NCI-H460 (cell line): Measurements from ENCODE around the gene EHBP1. TPM values are rescaled to one million over a fixed set of nuclear protein-coding genes. Genes with fewer than 3 reads are reported as not detected.

Experiments used
- DNase-seq: peaks from one replicate; pipeline ENCODE4 v3.0.0-alpha.2; 2016; ENCODE audit warnings: low read depth; ENCODE audit errors: extremely low read depth
- total RNA-seq: library from RNA; depleted of rRNA; stranded (reverse); fragments of >200 nt; shearing (Covaris generic); gene quantifications from 2 replicates; pipeline ENCODE4 v1.2.3, GENCODE V29; 2014

Gene EHBP1
- total RNA-seq, 1 experiment from 2014 or later, result 22.6 TPM

DNA sequence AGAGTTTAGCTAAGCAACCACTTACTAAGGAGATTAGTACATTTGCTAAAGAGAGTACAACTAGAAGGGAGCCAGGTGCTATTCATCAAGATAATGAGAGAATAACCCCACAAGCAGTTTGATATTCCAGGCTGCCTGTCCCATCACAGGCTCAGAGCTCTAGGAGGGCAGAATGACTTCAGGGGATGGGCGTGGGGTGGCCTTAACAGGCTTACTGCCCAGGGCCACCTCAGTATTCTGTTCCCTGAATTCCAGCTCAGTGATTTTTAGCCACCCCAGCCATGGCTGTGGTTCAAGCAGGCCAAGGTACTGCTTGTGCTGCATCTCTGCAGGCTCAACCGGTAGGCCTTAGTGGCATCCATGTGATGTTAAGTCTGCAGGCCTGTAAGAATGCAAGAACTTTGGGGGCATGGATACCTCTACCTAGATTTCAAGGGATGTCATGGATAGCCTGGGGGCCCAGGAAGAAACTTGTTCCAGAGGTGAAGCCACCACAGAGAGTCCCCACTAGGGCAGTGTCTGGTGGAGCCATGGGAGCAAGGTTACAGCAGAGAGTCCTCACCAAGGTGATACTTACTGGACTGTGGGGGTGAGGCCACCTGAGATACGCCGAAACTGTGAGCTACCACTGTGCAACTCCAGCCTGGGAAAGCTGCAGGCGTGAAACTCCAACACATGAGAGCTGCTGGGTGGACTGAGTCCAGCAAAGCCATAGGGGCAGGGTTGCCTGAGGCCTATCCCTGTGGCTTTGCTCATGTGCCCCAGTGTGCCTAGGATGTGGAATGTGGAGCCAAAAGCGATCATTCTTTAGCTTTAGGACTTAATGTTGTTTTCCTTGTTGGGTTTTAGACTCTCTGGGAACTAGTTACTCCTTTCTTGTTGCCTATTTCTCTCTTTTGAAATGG, 107.7 kb downstream of the EHBP1 start:
- DNase-seq, result no peak

DNA sequence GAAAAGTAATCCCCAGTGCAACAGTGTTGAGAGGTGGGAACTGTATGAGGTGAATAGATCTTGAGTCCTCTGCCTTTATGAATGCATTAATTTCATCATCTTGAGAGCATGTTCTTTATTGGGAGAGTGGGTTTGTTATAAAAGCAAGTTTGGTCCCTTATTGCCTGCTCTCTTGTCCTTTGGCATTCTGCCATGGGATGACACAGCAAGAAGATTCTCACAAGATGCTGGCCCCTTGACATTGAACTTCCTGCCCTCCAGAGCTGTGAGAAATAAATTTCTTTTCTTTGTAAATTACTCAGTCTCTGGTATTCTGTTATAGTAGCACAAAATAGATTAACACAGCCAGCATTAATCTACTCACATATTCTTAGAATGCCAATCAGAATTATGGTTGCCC, 108.6 kb downstream of the EHBP1 start:
- DNase-seq, result peak; percentile 20

DNA sequence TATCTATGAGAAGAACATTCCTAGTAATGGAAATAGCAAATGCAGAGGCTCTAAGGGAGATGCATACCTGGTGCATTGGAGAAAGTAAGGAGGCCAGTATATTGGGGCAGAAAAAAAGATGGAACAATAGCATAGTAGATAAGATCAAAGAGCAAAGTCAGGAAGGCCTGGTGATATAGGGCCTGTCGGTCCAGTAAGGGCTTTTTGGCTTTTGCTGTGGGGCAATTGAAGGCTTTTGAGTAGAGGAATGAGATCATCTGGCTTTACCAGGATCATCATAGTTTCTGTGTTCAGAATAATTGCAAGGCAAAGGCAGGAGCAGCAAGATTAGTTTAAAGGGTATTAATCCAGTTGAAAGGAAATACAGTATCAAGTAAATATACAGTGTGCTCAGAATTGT, 111.8 kb downstream of the EHBP1 start:
- no peak for DNase-seq

DNA sequence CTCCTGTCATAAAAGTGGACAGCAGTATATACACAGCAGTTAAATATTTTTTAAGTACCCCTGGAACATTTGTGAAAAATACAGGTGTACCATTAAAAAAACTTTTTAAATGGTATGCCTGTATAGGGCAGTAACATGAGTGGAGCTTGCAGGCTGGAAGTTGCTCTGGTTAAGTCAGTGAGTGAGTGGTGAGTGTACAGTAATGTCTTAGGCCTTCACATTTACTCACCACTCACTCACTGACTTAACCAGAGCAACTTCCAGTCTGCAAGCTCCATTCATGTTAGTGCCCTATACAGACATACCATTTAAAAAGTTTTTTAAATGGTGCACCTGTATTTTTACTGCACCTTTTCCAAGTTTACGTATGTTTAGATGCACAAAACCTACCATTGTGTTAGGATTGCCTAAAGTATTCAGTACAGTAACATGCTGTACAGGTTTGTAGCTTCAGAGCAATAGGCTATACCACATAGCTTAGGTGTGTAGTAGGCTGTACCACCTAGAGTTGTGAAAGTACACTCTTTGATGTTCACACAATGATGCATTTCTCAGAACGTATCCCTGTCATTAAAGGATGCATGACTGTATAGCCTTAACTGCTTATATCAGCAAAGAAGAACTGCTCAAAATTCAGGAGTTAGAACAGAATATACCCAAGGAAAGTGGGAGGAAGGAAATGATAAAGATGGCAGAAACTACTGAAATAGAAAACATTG, 112.6 kb downstream of the EHBP1 start:
- no peak for DNase-seq

DNA sequence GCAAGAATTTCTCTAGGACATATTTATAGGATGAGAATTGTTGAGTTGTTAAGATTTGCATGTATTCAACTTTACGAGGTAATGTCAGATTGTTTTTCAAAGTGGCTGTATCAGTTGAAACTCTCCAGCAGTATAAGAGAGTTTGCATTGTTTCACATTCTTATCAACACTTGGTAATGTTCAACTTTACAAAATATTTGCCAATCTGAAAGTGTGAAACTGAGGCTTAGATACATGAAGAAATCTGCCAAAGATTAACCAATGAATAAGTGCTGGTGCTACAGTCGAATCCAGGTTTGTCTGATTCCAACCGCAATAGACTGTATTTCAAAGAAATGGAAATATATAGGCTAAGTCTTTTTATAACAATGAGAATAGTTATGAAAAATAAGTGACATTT, 117.0 kb downstream of the EHBP1 start:
- no peak for DNase-seq

DNA sequence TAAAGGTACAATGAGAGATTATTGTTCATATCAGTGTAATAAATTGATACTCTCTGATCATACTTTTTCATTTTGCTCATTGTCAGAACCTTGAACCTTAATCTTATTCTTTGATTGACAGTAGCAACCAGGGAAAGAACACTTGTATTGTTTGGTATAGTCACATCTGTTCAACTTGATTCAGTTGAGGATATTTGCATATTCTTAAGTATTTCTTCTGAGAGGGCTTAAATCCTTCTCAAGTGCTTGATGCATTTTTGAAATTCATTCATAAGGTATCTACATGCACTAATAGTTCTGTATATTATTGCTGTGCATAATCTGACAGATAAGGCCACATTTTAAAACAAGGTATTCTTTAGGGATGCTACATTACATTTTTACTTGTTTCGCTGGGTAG, 118.9 kb downstream of the EHBP1 start:
- no peak for DNase-seq

DNA sequence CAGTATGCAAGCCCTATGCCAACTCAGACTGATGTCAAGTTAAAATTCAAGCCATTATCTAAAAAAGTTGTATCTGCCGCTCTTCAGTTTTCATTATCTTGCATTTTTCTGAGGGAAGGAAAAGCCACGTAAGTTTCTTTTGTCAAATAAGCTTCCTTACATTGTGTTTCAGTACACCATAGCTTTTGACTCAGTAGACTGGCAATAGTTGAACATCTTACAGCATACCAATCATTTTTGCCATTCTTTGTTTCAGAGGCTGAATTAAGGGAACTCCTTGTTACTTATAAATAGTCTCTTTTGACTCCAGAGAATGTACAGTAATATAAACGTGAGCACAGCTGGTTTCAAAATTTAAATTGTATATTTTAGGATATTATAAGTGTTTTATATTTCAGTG, 120.6 kb downstream of the EHBP1 start:
- no peak for DNase-seq

DNA sequence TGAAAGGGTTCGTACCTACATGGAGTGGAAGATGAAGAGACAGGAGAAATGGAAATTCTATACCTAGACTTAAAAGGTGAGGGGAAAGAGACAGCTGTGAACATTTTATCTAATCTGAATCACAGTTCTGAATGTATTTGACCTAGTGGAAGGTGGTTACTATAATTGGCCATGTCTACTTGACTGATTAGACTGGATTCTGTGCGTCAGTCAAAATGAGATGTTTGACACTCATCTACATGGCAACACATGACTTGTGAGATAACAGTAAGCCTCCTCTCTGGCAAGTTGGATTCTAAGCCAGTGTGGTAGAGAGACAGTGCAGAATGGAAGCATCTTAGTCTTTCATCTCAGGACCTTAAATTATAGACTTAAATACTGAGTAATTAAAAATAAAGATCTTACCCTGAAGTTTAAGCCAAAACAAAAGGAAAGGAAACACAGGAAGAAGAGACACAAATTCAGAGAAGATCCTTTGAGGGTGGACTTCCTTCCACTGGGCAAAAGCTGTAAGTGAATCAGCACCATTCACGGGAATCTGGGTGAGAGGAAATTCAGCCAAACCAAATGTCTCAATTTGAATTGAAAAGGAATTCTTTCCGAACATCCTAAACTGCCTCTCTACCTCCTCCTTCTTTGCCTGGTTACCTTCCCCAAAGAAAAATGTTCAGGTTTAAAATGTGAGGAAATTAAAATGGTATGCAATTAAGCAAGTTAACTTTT, 121.6 kb downstream of the EHBP1 start:
- no peak for DNase-seq

DNA sequence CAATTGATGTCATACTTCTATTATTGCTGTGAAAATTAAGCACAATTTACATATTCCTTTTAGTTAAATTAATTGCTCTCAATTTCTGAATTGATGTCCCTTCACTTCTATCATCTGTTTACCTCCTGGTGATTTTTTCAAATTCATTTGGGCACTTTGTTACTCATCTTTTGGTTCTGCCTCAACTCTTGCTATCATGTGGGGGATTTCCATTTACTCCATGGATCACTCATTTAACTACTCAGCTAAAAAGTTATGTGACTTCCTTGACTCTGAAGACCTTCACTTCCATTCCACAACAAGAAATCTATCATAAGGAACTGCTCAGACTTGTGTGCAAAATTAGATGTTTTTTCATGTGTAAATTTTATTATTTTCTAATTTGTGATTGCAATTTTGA, 126.2 kb downstream of the EHBP1 start:
- no peak for DNase-seq

DNA sequence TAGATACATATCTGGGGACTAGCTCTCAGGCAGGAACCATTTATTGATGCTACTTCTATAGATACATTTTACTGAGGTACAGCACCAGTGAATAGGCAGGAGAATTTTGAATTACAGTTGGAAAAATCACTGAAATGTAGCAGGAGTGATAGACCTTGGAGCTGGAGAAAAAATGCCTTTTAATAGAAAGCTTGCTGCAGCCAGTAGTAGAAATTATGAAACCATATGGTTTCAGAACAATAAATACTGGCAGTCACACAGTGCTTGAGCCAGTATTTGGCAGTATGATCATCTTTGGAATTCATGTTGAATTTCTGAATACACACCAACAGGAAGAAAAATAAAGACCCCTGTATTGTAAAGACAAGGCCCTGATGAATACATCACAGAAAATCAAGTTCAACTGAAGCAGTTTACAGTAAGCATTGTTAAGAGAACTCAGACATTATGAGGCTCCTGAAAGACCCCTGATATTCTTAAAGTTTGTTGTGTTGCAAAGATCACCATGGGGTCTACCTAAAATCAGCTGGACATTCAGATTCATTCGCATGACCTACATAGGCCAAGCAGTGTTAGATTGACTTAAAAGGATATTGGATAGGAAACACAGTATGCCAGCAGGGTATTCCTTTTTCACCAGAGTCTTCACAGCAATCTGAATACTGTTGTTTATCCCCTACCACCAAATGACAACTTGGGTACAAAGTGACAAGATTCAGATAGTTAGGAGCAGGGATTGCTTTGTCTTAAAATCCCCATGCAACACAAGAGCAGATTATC, 139.0 kb downstream of the EHBP1 start:
- DNase-seq, result no peak

DNA sequence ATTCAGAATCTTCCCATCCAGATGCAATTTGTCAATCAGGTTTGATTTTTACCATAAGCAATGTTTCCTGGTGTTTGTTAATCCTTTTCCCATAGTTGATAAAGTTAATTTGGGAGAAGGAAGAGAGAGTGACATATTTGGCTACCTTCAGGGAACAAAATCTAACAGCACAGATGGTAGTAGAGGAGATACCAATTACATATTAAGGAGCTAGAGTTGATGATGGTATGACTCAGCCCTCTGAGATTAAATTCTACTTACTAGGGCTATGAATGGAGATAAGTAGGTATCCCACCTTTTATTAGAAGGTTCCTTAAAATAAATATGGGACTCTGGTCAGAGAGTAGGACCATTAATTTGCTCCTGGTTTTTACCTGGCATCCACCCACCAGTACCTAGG, 139.7 kb downstream of the EHBP1 start:
- no peak for DNase-seq

DNA sequence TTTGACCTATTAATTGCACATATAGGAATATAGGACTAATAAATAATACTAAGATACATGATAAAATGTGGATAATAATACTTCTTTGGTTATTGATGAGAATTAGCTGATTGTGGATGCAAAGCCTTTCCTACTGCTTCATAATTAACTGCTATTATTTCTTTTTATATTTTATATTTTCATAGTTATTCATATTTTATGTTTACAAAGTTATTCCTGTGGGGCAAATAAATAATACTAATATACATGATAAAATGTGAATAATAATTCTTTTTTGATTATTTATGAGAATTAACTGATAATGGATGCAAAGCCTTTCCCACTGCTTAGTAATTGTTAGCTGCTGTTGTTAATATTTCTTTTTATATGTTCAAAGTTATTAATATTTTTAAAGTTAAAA, 146.7 kb downstream of the EHBP1 start:
- DNase-seq, result no peak

DNA sequence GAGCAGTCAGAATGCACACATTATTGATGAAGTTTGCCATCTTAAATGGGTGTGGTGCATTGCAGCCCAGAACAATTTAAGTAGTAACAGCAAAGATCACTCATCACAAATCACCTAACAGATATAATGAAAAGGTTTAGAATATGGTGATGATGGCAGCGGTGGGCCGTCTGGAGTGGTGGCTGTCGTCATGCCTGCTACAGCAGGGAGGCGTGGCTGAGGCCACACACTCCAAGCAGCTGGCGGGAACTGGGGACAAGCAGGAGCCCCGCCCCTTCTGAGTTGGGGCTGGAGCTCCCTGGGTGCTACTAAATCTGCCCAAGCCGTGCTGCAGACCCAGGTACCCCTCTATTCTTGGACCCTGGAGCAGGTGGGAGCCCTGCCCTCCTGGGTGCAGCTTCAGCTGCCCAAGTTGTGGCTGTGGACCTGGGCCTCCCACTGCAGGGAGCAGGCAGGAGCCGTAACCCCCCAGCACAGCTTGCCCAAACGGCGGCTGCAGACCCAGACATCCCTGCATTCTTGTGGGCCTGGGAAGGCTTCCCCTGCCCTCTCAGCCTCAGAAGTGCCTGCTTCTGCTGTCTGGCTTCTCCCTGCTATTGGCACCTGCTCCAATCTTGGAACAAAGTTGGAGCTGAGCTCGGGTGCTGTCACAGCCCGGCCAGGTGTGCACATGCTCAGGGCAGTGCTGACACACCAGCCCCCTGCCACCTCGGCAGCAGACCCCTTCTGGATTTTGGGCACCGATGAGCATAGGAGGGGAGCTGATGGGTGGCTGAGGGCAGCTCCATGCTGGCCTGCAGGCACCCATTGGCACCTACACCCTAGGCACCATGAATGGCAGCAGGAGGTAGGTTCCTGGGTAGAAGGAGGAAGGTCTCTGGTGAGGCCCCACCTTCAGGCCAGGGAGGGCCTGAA, 149.3 kb downstream of the EHBP1 start:
- no peak for DNase-seq

DNA sequence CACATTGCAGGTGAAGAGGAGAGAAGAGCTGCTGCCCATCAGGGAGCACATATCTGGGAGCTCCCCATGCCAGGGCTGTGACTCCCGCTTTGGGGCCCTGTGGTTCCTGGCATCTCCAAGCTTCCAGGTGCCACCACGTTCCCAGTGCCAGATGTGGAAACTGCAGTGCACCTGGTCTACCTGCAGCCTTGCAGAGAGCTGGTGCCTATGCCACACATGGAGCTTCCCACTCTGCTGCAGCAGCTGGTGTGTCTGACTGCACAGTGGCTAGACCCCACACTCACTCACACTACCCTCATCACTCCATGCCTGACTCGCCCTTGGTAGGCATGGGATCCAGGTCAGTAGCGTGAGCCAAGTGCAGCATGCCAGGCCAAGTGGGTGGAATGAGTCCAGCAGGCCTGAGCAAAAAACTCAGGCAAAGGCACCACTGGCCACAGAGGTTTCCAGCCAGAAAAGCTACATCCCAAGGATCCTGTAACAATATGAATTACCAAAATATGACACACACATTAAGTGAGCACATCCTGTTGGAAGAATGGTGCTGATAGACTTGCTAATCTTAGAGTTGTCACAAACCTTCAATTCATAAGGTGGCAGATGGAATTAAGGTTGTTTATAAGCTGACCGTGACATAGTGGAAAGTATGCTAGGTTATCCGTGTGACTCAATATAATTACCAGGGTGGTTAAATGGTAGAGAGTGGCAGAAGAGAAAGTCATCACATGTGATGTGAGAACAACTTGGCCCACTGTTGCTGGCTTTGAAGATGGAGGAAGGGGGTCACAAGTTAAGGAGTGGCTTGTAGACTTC, 150.9 kb downstream of the EHBP1 start:
- no peak for DNase-seq

DNA sequence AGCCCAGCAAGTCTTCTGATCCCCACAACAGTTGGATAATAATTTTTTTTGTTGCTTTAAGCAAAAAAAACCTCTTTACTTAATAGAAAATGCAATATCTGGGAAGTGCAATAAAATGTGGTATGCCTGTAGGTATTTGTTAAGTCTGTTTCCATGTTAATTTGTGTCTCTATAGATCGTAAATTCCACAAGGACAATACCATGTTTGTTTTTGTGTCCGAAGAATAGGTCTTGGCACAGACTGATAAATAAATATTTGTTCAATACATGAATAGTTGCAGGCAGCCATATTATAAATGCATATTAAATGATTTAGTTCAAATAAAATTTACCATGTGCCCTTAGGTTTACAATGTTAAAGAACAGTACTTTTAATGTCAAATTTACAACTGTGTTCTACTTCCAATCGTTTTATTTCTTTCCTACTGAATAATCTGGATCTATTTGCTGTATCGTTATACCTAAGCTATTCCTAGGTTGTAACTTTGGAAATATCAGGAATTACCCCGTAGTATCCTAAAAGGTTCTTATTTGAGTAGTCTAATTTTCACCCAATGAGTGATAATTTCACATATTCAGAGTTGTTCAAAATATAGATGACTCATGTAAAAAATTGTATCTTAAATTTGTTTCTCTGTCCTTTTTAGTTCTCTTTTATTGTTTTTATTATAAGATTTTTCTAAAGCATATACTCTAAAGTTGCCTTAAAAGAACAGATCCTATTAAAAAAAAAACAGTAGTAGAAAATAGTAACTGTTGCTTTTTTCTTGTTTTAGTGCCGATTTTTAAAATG, 151.8 kb downstream of the EHBP1 start:
- DNase-seq, result no peak

DNA sequence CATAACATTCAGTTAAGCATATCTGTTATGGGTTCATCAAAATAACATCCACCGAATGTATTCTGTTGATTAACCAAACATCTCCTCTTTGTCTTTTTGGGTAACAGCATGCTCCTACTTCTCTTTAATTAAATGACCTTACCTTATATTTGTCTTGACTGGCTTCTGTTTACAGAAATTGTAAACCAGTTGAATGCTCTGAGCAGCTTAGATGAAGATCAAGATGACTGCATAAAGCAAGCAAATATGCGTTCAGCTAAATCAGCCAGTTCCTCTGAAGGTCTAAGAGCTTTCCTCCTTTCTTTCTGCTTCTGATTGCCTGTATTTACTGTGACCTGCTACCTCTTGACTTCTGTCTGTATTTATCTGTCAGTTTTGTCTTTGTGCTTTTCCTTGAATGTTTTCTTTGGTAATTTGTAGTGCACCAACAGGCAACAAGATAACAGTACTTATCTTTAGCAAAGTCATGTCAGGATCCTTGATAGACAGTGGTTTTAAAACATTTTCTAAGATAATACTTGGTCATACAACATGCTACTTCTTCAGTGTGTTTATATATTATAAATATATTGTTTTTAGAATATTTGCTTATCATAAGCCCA, 152.8 kb downstream of the EHBP1 start:
- no peak for DNase-seq

DNA sequence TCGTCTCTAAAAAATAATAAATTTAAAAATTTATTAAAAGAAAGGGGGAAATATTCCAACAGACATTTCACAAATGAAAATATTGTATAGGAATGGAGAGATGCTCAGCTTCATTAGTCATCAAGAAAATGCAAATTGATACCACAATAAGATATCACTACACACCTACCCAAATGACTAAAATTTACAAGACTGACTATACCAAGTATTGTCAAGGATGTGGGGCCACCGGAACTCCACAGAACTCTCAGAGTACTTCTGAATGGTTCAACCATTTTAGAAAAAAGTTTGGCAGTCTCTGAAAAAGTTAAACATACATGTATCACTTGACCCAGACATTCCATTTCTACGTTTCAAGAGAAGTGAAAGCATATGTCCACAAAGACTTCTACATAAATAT, 163.4 kb downstream of the EHBP1 start:
- no peak for DNase-seq

DNA sequence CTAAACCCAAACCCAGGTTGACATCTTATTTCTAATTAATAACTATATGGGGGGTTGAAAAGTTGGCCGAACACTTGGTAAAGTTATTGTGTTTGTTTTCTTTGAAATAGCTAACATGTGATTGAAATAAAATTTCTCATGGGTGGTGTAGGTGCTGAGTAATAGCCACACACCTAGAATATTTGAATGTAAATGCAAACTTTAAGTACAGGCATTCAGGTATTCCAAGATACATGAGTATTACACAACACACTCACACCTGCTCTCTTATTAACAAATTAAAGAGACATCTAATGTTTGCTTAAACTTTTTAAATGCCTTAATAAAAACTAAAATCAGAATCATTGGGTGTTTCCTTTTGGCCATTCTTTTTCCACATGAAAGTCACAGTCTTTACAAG, 165.5 kb downstream of the EHBP1 start:
- no peak for DNase-seq
